Putamen (tissue), 1 donor: Measurements from ENCODE around the gene KCND3.
"Not testable (repeated sequence)": the region's sequence is repeated elsewhere in the genome, so short reads cannot be mapped to it uniquely, and the experiment has no call there.

Source experiments
- DNase-seq: peaks from one replicate; pipeline ENCODE4 v3.0.0-alpha.2; 2016; ENCODE audit warnings: low spot score

Gene KCND3

DNA sequence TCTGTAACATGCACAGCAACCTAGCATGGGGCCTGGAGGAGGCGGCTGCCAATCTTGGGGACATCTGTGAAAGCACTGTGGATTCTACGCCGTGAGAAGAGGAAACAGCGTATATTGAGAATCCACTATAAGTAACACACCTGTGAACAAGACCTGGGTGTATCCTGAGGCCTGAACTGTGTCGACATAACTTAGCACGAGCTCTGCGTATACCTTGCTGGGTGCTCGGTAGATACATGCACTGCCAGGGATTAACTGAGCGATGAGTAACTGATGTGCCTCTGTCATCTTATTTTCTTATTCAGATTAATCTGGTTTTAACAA, 175.2 kb downstream of the KCND3 start:
- DNase-seq, result no peak

DNA sequence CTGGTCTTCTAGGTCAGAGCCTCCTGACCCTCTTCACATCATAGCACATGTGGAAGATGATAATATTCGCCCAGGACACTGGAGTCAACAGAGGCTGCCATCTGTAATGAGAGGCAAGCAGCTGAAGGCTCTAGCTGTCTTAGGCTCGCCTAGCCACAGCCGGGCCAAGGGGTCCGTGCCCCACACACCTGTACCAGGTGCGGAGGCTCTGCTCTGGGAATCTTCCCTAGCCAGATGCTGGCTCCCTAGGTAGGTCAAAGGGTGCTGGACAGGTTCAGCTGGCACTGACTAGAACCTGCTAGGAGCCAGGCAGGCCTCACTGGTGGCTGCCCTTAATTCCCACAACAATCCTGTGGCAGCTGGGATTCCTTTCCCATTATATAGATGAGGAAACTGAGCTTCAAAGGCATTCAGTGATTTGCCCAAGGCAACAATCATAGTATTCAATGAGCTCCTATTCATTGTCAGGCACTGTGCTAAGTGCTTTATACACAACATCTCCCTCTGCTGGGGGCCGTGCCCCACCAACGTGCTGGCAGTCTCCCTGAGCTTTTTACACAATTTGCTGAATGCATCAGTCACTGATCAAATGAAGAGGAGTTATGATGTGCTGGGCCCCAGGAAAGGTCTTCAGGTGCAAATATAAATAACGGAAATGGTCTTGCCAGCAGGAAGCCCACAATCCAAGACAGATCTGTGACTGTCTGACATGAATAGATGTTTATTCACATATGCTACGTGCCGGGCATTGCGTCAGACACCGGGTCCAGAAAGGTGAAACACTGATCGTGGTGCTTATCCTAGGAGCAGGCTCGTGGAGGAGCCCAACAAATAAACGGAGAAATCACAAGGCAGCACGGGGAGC, 175.8 kb downstream of the KCND3 start:
- DNase-seq, result peak; percentile 27

DNA sequence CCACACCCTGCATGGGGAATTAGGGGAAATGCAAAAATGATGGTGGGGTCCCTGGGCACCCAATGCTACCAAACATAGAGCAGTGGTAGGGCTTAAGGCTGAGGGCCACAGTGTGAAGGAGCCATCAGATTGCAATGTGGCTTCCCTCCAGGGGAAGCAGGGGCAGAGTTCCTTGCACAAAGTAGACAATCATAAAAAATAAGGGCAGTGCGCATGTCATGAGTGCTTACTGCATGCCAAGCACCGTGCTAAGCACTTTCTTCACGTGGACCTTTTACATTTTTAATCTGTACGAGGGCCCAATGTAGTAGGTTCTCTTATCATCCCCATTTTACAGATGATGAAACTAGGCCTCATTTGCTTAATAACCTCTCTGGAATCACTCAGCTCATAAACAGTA, 177.2 kb downstream of the KCND3 start:
- no peak for DNase-seq

DNA sequence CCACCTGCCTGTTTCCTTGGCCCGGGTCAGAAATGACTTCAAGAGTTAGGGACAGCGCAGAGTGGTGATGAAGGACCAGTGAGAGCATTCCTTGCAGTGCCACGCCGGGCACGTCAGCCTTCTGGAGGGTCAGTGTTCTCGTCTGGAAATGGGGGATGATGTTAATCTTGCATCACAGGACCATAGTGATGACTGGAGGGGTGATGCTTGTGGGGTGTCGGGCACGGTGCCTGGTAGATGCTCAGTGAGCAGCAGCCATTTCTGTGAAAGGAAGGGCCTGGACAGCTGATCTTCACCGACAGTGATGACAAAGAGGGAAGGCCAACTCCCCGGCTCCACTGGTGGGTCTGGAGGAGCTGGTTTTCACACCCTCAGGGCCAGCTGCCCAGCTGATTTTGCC, 177.6 kb downstream of the KCND3 start:
- DNase-seq, result no peak

DNA sequence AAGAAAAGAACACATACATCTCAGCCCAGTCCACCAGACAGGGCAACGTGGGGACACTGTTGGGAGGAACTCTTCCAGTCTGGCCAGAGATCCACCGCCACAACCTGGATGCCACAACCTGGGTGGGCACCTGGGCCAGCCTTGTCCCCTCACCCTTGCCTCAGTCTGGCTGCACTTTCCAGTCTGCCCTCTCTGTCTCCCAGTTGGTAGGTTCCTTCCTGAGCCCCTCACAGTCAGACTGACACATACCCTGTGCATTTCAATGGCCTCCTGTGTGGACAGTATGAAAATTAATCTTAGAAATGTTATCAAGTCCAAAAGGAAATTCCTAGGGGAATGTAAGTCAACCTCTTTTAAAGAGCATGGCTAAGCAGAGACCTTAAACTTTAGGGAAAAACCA, 184.2 kb downstream of the KCND3 start:
- DNase-seq, result no peak

DNA sequence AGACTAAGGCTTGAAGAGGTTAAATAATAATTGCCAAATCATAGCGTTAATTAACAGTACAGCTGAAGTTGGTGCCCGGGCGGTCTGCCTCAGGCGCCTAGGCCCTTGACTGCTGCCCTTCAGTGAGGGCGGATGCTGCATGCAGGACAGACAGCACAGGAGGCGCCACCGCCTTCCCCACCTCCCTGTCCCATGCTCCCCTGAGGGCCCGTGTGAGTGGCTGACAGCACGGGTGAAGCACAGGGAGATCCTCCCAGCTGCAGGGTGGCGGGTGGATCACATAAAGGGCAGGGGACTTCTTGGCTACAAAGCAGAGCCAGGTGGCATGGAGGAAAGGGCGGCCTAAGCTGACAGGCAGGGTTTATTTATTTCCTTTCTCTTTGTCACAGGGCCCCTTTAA, 184.7 kb downstream of the KCND3 start:
- no peak for DNase-seq

DNA sequence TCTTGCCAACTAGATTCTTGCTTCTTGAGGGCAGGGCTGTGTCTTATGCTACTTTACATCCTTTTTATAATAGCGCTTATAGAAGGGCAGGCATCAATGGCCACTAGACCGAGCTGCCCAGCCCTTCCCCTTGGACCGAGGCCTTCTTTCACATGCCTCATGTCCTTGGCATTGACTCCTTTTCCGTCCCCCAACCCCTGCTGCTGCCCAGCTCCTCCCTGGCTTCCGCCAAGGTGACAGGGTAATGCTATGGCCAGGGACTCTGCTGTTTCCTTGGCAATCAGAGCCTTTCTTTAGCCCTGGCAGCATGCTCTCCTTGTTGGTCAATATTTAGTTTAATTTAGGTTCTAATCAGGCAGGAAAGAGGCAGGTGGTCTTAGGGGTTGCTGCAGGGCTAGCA, 185.5 kb downstream of the KCND3 start:
- DNase-seq, result no peak

DNA sequence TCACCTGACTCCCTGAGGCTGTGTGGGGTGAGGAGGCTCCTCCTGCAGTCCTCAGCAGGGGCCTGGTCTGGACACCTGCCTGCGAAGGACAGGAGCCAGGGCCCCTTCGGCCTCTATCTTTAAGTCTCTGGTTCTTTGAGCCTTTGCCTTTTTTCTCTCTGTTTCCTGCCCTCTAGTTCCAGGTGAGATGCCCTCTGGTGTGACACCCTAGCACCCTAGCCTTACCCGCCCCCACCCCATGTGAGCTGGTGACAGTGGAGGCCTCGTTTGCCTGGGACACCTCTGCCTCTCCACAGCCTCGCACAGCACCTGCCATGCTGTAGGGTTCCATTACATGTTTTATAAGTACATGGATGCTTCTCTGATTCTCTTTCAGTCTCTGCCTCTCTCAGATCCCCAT, 186.5 kb downstream of the KCND3 start:
- no peak for DNase-seq

DNA sequence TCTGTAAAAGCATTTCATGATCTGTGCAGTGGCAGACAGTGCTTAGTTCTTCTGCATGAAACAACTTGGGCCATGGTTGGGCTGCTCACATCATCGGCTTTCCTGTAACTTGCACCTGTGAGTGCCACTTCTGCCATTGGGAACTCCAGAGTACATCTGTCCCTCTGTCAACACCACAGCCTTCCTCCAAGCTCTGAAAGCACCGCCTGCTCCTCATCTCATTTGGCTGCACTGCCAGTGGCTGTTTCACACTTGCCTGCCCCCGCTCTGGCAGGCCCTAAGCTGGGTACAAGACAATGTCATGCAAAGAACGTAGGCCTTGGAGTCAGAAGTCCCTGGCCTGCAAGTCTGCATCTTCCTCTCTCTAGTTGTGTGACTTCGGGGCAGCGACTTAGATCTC, 187.4 kb downstream of the KCND3 start:
- DNase-seq, result no peak

DNA sequence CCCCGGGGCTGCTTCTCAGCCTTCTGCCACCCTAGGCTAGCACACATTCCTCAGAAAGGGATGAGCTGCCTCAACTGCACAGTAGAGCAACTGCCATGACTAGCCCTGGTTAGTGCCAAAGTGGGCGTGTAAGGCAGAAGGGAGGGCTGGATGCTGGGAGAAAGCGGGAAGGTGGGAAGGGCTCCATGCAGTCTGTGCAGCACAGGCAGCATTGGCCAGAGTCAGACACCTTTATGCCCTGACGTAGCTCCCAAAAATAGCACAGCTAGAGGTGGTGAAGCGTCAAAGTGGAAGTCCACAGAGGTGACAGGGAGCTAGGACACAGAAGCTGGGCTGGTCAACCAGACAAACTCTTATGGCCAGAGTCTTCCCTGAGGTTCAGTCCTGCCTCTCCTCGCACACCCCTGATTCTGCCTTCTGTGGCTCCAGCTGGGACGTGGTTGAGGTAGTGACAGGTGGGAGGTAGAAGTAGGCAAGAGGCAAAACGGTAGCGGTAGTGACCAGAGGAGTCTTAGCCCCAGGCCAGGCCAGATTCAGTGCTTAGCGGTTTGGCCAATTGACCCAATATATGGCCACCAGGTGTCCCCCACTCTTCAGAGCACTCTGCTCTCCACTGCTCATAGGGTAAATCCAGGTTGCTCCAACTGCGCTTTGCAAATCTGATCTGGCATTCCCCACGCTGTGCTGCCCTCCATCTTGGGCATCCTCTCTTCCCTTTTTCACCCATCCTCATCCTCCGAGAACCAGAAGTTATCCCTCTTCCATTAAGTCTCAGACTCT, 188.2 kb downstream of the KCND3 start:
- DNase-seq, result no peak

DNA sequence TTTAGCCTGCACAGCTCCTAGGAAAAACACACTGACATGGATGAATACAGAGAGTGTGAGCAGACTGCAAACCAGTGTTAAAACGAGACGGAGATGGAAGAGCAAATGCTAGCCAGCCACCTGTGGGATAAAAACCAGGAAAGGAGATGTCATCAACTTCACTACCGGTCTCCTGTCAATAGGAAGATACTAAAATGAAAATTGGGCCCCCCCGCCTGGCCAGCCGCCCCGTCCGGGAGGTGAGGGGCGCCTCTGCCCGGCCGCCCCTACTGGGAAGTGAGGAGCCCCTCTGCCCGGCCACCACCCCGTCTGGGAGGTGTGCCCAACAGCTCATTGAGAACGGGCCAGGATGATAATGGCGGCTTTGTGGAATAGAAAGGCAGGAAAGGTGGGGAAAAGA, 189.7 kb downstream of the KCND3 start:
- DNase-seq, result not testable (repeated sequence)

DNA sequence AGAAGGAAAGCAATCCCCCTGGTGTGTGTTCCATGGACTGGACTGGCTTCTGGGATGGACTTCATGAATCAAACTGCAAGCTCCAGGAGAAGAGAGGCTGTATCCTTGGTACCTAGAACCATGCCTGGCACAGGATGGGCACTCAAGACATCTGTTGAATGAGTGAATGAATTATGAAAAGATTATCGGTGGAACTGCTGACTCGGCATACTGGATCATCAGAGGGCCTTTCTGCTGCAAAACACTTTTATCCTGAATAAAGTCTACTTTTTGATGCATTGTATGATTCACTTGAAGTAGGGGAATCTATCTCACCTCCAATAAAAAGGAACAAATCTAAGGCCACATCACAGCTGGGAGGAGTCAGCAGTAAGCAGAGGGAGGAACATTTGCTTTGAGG, 190.9 kb downstream of the KCND3 start:
- no peak for DNase-seq

DNA sequence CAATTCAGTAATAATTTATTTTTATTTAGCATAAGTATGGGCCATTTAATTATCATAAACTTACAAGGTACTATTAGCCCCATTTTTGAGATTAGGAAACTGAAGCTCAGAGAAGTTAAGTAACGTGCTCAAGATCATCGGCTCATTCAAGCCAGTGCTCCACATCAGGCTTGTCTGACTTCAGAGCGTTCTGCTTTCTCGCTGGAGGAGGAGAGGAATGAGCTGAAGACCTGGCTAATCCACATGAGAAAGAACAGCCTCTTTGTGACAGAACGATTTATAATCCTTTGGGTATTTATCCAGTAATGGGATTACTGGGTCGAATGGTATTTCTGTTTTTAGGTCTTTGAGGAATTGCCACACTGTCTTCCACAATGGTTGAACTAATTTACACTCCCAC, 194.1 kb downstream of the KCND3 start:
- DNase-seq, result no peak

DNA sequence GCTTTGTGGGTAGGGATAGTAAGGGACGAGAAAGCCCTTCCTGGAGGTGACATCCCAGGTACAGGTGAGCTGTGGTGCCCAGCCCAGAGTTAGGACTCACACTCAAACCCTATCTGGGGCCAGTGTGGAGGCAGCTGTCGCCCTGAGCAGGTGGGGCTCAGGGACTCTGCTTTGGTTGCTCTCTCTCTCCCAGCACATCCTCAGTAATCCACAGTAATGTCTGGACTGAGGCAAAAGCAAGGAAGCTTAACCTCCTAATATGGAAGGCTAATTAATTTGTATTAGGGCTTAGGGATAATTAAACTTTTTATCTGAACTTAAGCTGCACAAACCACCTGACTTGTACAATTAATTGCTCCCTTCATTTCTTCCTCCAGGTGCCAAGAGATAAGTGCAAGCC, 195.5 kb downstream of the KCND3 start:
- no peak for DNase-seq

DNA sequence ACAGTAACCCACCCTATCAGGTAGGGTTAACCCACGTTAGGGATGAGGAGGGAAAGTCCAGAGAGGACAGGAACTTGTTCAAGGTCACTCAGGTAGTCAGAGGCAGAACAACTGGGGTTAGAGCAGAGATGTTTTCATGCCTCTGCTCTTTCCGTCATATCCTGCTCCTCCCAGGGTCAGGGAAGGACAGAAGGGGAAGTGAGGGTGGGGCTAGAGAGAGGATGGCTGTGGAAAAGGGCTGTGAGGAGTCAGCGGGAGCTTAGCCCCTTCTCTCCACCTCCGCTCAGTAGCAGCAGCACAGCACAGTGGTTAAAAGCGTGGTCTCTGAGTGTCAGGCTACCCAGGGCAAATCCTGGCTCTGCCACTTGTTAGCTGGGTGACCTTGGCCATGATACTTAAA, 197.2 kb downstream of the KCND3 start:
- no peak for DNase-seq

DNA sequence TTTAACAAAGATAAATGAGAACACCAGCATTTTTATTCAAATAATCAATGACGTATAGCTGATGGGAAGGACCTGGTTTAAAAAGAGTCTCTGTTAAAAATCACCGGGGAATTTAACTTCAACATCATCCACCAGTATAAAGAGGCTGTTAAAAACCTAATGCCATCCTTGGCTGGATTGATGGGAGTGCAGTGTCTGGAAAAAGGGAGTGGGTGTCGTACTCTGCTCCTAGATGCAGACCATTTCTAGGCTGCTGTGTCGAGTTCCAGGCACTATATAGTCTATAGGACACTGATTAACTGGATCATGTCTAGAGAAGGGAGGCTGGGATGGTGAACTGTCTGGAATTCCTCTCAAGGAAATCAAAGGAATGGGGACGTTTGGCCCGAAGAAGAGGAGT, 197.7 kb downstream of the KCND3 start:
- DNase-seq, result no peak

DNA sequence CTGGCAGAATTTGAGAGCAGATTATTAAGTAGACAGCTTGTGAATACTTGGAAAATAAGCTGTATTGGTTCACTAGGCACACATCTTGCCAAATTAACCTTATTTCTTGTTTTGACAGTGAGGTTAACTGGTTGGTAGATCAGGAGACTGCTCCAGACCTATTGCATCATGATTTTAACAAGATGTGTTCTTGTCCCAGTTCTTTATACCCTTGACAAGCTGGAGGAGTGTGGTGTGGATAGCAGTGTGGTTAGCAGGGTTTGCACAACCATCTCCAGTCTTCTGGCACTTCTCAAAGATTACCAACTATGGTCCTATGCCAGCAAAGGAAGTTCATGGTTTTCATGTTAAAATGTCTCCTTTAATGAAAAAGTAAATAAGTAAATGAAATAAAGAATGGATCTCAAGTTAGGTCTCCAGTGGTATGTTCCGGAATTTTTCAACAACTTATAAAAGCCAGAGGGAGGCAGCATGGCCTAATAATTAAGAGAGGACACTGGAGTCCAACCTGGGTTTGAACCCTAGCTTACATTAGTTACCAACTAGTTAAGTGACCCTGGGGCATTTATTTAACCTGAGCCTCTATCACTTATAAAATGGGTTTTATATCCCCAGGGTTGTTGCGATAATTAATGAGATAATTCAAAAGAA, 199.7 kb downstream of the KCND3 start:
- DNase-seq, result no peak

DNA sequence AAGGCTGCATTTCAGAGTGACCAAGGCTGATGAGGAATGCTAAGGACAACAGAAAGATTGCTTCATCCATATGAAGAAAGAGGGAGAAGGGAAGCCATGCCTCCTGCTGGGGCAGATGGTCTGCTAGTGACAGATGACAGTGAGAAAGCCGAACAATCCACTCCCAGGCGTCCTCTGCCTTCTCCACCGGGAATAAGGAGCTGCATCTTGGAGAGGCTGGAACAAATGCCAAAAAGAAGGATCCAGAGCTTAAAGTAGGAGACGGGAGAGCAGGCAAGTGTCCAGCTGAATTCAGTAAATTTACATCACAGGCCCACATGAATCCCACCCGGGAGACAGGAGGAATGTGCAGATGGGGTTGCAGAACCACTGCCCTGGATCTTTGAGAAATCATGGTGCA, 200.3 kb downstream of the KCND3 start:
- DNase-seq, result no peak

DNA sequence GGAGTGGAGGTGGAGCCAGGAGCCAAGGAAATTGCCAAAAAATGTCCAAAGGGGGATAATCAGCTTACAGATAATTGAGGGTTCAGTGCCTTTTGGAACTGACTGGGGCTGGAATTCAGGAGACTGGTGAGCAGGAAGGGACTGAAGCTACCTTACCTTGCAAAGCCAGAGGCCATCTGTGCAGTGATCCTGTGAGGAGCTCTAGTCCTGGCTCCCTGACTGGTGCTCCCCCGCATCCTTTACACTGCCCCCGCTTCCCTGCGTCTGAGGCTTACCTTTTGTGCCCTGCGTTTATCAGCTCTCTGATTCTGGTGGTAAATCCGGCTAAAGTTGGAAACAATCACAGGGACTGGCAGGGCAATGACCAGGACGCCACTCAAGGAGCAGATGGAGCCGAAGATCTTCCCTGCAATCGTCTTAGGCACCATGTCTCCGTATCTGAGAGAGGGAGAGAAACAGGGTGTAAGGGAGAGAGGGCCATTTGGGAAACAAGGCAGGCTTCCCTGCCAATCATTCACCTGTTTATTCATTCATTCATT, 202.7 kb downstream of the KCND3 start:
- DNase-seq, result no peak

DNA sequence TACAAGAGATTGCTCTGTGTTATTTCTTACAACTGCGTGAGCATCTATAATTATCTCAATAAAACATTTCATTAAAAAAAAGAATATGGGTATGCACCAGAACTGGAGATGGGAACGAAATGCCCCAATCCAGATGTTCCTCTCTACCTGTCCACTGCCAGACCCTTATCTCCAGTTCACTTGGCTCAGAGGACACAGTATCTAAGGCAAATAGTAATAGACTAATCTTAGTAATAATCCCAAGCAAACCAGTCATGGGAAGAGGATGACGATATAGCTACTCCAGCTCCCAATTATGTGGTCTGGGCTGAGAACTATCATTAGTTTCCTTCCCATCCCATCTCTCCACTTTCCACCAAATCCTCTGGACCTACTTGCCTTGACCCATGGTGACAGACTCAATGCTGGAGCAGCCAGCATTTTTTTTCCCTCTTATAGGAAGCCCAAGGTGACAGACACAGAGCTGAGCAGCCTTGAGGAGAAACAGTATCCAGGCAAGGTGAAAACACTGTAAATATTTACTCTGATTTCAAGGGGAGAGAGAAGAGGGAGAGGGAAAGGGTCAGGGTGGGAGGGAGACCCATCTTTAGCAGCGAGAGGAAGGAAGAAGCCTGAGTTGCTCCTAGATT, 205.1 kb downstream of the KCND3 start:
- no peak for DNase-seq

DNA sequence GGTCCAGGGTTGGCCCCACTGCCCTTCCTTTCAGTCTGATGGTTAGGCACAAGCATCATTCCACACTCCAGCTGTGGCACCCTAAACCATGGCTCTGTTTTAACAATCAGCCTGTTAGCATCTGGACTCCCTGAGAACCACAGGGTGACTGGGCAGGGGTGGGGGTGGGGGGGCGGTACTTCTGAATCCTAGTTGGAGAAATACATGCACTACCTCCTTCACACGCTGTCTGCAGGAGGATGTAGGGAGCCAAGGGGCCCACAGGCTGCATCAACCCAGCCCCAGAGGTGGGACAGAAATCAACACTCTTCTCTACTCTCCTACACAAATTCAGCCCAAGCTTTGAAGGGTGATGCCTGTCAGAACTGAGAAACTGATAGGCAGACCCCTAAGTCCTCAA, 209.9 kb downstream of the KCND3 start:
- DNase-seq, result no peak

DNA sequence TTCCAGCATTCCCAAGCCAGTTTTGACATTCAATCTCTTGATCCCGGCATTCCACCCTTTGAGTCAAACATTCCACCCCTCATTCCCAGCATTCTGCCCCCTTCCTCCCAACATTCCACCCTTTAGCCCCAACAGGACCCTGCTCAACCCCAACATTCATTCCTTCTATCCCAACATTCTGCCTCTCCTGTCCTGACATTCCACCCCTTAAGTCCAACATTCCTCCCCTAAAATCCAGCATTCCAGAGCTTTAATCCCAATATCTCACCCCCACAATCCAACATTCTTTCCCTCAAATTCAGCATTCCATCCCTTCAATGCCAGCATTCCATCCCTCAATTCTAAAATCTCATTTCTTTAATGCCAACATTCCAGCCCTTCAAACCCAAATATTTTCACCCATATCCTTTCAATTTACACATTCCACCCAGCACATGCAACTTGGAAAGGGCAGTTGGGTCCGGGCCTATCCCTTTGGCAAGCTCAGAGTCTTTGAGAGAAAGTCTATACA, 210.9 kb downstream of the KCND3 start:
- no peak for DNase-seq
